ENCODE data around the gene ZFAND3.

ZFAND3 gene

GRCh38 chr6:38018755-38019165 is 199.2 kb downstream of the ZFAND3 start:
- Histone ChIP-seq H3K4me1 (ENCODE audit: control insufficient read depth, low read depth, low read length) (no peaks in the 10 kb centered on the region), H3K27me3 (ENCODE audit: insufficient read depth, low read length, poor library complexity) (no peaks in the 10 kb centered on the region)

GRCh38 chr6:38020593-38020992 is 201.1 kb downstream of the ZFAND3 start:
- H4K5ac ChIP-seq (ENCODE audit: low read length), result no peak overlapping the region
- no peaks in the 10 kb centered on the region for H3K79me2 ChIP-seq (ENCODE audit: control insufficient read depth, insufficient read depth, low read length)
- no peak overlapping the region for H3K4me3 ChIP-seq (ENCODE audit: low read length)
- DNase-seq, result no peak
- H3K18ac ChIP-seq (ENCODE audit: low read length), result no peak overlapping the region
- H3K27ac ChIP-seq (ENCODE audit: low read depth, low read length), result no peak overlapping the region
- H2AK5ac ChIP-seq (ENCODE audit: low read length), result no peak overlapping the region
- no peaks in the 10 kb centered on the region for H3K27me3 ChIP-seq (ENCODE audit: insufficient read depth, low read length, poor library complexity)
- no peak overlapping the region for H3K9ac ChIP-seq (ENCODE audit: low read length)
- H3K56ac ChIP-seq (ENCODE audit: low read length), result no peak overlapping the region
- H2BK120ac ChIP-seq (ENCODE audit: low read depth, low read length), result no peak overlapping the region
- H2BK15ac ChIP-seq (replicated peaks; ENCODE audit: low read depth), result no peak overlapping the region
- H3K79me1 ChIP-seq (ENCODE audit: low read length), result peaks cover 7% of the 10 kb centered on the region
- no peaks in the 10 kb centered on the region for H3K36me3 ChIP-seq (ENCODE audit: control insufficient read depth, insufficient read depth, low read length)
- H3K4me1 ChIP-seq (ENCODE audit: control insufficient read depth, low read depth, low read length), result no peaks in the 10 kb centered on the region
- no peak overlapping the region for H3K4me2 ChIP-seq (ENCODE audit: low read length)
- WGBS (ENCODE audit: extremely low coverage, insufficient coverage, low lambda C conversion rate), result no CpG with 5 or more reads among the region's 2 CpGs
- no peak overlapping the region for H3K23ac ChIP-seq (ENCODE audit: low read length)
- no peak overlapping the region for H2BK5ac ChIP-seq (ENCODE audit: low read length)
- no peak overlapping the region for H3K4ac ChIP-seq (ENCODE audit: low read depth, low read length)
- H4K8ac ChIP-seq (ENCODE audit: low read depth, low read length), result no peak overlapping the region

More at GRCh38 chr6:38018755-38019165, 199.2 kb downstream of the ZFAND3 start:
- no peak overlapping the region for H2AK5ac ChIP-seq (ENCODE audit: low read length)
- no peak overlapping the region for H3K4ac ChIP-seq (ENCODE audit: low read depth, low read length)
- no CpG with 5 or more reads among the region's 2 CpGs for WGBS (ENCODE audit: extremely low coverage, insufficient coverage, low lambda C conversion rate)
- no peak overlapping the region for H4K8ac ChIP-seq (ENCODE audit: low read depth, low read length)
- no peak overlapping the region for H4K5ac ChIP-seq (ENCODE audit: low read length)
- H3K56ac ChIP-seq (ENCODE audit: low read length), result no peak overlapping the region
- H3K9ac ChIP-seq (ENCODE audit: low read length), result no peak overlapping the region
- H3K27ac ChIP-seq (ENCODE audit: low read depth, low read length), result no peak overlapping the region
- no peak overlapping the region for H3K18ac ChIP-seq (ENCODE audit: low read length)
- H2BK5ac ChIP-seq (ENCODE audit: low read length), result no peak overlapping the region
- H3K4me2 ChIP-seq (ENCODE audit: low read length), result no peak overlapping the region
- H2BK120ac ChIP-seq (ENCODE audit: low read depth, low read length), result no peak overlapping the region
- H3K23ac ChIP-seq (ENCODE audit: low read length), result no peak overlapping the region
- H3K79me1 ChIP-seq (ENCODE audit: low read length), result peaks cover 8% of the 10 kb centered on the region
- H3K79me2 ChIP-seq (ENCODE audit: control insufficient read depth, insufficient read depth, low read length), result no peaks in the 10 kb centered on the region
- no peaks in the 10 kb centered on the region for H3K36me3 ChIP-seq (ENCODE audit: control insufficient read depth, insufficient read depth, low read length)
- H3K4me3 ChIP-seq (ENCODE audit: low read length), result no peak overlapping the region
- no peak overlapping the region for H2BK15ac ChIP-seq (replicated peaks; ENCODE audit: low read depth)
- no peak for DNase-seq

GRCh38 chr6:38021029-38021428 is 201.5 kb downstream of the ZFAND3 start:
- Histone ChIP-seq H3K4me1 (ENCODE audit: control insufficient read depth, low read depth, low read length) (no peaks in the 10 kb centered on the region), H2BK5ac (ENCODE audit: low read length) (no peak overlapping the region), H3K27me3 (ENCODE audit: insufficient read depth, low read length, poor library complexity) (no peaks in the 10 kb centered on the region), H3K36me3 (ENCODE audit: control insufficient read depth, insufficient read depth, low read length) (no peaks in the 10 kb centered on the region), H3K4me3 (ENCODE audit: low read length) (no peak overlapping the region), H4K8ac (ENCODE audit: low read depth, low read length) (no peak overlapping the region), H3K9ac (ENCODE audit: low read length) (no peak overlapping the region), H2AK5ac (ENCODE audit: low read length) (no peak overlapping the region), H3K4ac (ENCODE audit: low read depth, low read length) (no peak overlapping the region), H3K79me2 (ENCODE audit: control insufficient read depth, insufficient read depth, low read length) (no peaks in the 10 kb centered on the region), H3K18ac (ENCODE audit: low read length) (no peak overlapping the region), H3K23ac (ENCODE audit: low read length) (no peak overlapping the region), H3K79me1 (ENCODE audit: low read length) (peaks cover 9% of the 10 kb centered on the region), H3K27ac (ENCODE audit: low read depth, low read length) (no peak overlapping the region), H4K5ac (ENCODE audit: low read length) (no peak overlapping the region), H3K56ac (ENCODE audit: low read length) (no peak overlapping the region), H2BK15ac (replicated peaks; ENCODE audit: low read depth) (no peak overlapping the region), H3K4me2 (ENCODE audit: low read length) (no peak overlapping the region), H2BK120ac (ENCODE audit: low read depth, low read length) (no peak overlapping the region)
- no CpG with 5 or more reads among the region's 2 CpGs for WGBS (ENCODE audit: extremely low coverage, insufficient coverage, low lambda C conversion rate)
- no peak for DNase-seq

GRCh38 chr6:38021571-38021970 is 202.0 kb downstream of the ZFAND3 start:
- no CpG with 5 or more reads among the region's 1 CpG for WGBS (ENCODE audit: extremely low coverage, insufficient coverage, low lambda C conversion rate)
- no peak for DNase-seq
- no peak overlapping the region for H3K56ac ChIP-seq (ENCODE audit: low read length)

GRCh38 chr6:38022688-38023087 is 203.2 kb downstream of the ZFAND3 start:
- Histone ChIP-seq H4K5ac (ENCODE audit: low read length) (no peak overlapping the region), H2BK5ac (ENCODE audit: low read length) (no peak overlapping the region), H3K23ac (ENCODE audit: low read length) (no peak overlapping the region), H3K4me3 (ENCODE audit: low read length) (no peak overlapping the region), H3K79me1 (ENCODE audit: low read length) (peaks cover 9% of the 10 kb centered on the region), H3K4me2 (ENCODE audit: low read length) (no peak overlapping the region), H4K8ac (ENCODE audit: low read depth, low read length) (no peak overlapping the region), H3K56ac (ENCODE audit: low read length) (no peak overlapping the region), H3K27ac (ENCODE audit: low read depth, low read length) (no peak overlapping the region), H3K18ac (ENCODE audit: low read length) (no peak overlapping the region), H3K27me3 (ENCODE audit: insufficient read depth, low read length, poor library complexity) (no peaks in the 10 kb centered on the region), H3K36me3 (ENCODE audit: control insufficient read depth, insufficient read depth, low read length) (no peaks in the 10 kb centered on the region), H2AK5ac (ENCODE audit: low read length) (no peak overlapping the region), H3K4ac (ENCODE audit: low read depth, low read length) (no peak overlapping the region), H2BK120ac (ENCODE audit: low read depth, low read length) (no peak overlapping the region), H3K9ac (ENCODE audit: low read length) (no peak overlapping the region), H3K4me1 (ENCODE audit: control insufficient read depth, low read depth, low read length) (peaks cover under 1% of the 10 kb centered on the region), H3K79me2 (ENCODE audit: control insufficient read depth, insufficient read depth, low read length) (no peaks in the 10 kb centered on the region), H2BK15ac (replicated peaks; ENCODE audit: low read depth) (no peak overlapping the region)
- no peak for DNase-seq
- no CpG with 5 or more reads among the region's 1 CpG for WGBS (ENCODE audit: extremely low coverage, insufficient coverage, low lambda C conversion rate)

More at GRCh38 chr6:38021571-38021970, 202.0 kb downstream of the ZFAND3 start:
- Histone ChIP-seq H3K4me3 (ENCODE audit: low read length) (no peak overlapping the region), H3K27ac (ENCODE audit: low read depth, low read length) (no peak overlapping the region), H3K4ac (ENCODE audit: low read depth, low read length) (no peak overlapping the region), H3K18ac (ENCODE audit: low read length) (no peak overlapping the region), H3K4me1 (ENCODE audit: control insufficient read depth, low read depth, low read length) (no peaks in the 10 kb centered on the region), H3K36me3 (ENCODE audit: control insufficient read depth, insufficient read depth, low read length) (no peaks in the 10 kb centered on the region), H3K4me2 (ENCODE audit: low read length) (no peak overlapping the region), H2BK15ac (replicated peaks; ENCODE audit: low read depth) (no peak overlapping the region), H2BK5ac (ENCODE audit: low read length) (no peak overlapping the region), H2AK5ac (ENCODE audit: low read length) (no peak overlapping the region), H3K79me2 (ENCODE audit: control insufficient read depth, insufficient read depth, low read length) (no peaks in the 10 kb centered on the region), H3K9ac (ENCODE audit: low read length) (no peak overlapping the region), H3K27me3 (ENCODE audit: insufficient read depth, low read length, poor library complexity) (no peaks in the 10 kb centered on the region), H3K23ac (ENCODE audit: low read length) (no peak overlapping the region), H4K5ac (ENCODE audit: low read length) (no peak overlapping the region), H2BK120ac (ENCODE audit: low read depth, low read length) (no peak overlapping the region), H4K8ac (ENCODE audit: low read depth, low read length) (no peak overlapping the region), H3K79me1 (ENCODE audit: low read length) (peaks cover 9% of the 10 kb centered on the region)

- Histone ChIP-seq H4K5ac (ENCODE audit: low read length) (no peak overlapping the region), H3K23ac (ENCODE audit: low read length) (no peak overlapping the region), H3K18ac (ENCODE audit: low read length) (no peak overlapping the region), H4K8ac (ENCODE audit: low read depth, low read length) (no peak overlapping the region), H3K56ac (ENCODE audit: low read length) (no peak overlapping the region), H3K4me2 (ENCODE audit: low read length) (no peak overlapping the region), H3K27ac (ENCODE audit: low read depth, low read length) (no peak overlapping the region), H2BK15ac (replicated peaks; ENCODE audit: low read depth) (no peak overlapping the region), H3K4me3 (ENCODE audit: low read length) (no peak overlapping the region), H2BK120ac (ENCODE audit: low read depth, low read length) (no peak overlapping the region), H3K36me3 (ENCODE audit: control insufficient read depth, insufficient read depth, low read length) (no peaks in the 10 kb centered on the region), H2AK5ac (ENCODE audit: low read length) (no peak overlapping the region), H3K79me1 (ENCODE audit: low read length) (peaks cover 12% of the 10 kb centered on the region), H3K4ac (ENCODE audit: low read depth, low read length) (no peak overlapping the region), H3K79me2 (ENCODE audit: control insufficient read depth, insufficient read depth, low read length) (no peaks in the 10 kb centered on the region), H2BK5ac (ENCODE audit: low read length) (no peak overlapping the region), H3K9ac (ENCODE audit: low read length) (no peak overlapping the region), H3K4me1 (ENCODE audit: control insufficient read depth, low read depth, low read length) (peaks cover 3% of the 10 kb centered on the region), H3K27me3 (ENCODE audit: insufficient read depth, low read length, poor library complexity) (no peaks in the 10 kb centered on the region)
- DNase-seq, result no peak
Measured at GRCh38 chr6:38024908-38025307, 205.4 kb downstream of the ZFAND3 start.

Measured in mesendoderm (in vitro differentiated cells).